PFSK-1 (cell line): ENCODE measurements around the gene GBF1.

Experiments
- FOXP2 ChIP-seq: optimal IDR thresholded peaks from 2 replicates; pipeline ENCODE3; 2011; ENCODE audit warnings: borderline replicate concordance, control low read depth, inconsistent platforms; ENCODE audit not compliant: insufficient read depth; ENCODE audit errors: extremely low read length, extremely low read depth
- POLR2AphosphoS5 ChIP-seq: IDR thresholded peaks from 2 replicates; pipeline ENCODE4 v1.6.1; 2012; ENCODE audit warnings: low read depth, mild to moderate bottlenecking, control low read depth, low read length, moderate library complexity
- SIN3A ChIP-seq: IDR thresholded peaks from 2 replicates; pipeline ENCODE4 v1.6.1; 2012; ENCODE audit warnings: mild to moderate bottlenecking, low read length, moderate library complexity, borderline replicate concordance; ENCODE audit not compliant: insufficient read depth
- TAF1 ChIP-seq: IDR thresholded peaks from 2 replicates; pipeline ENCODE4 v1.6.1; 2012; ENCODE audit warnings: low read length, control low read depth, borderline replicate concordance; ENCODE audit not compliant: insufficient read depth
- TF ChIP-seq, protein P1 (sequence below), 2 experiments: IDR thresholded peaks; 2 replicates each; pipeline versions ENCODE4 v1.6.1 to v1.8.0; 2011 to 2012; ENCODE audit warnings: low read depth in 2 of 2, low read length in 2 of 2, control low read depth in 1 of 2, inconsistent platforms in 1 of 2, mild to moderate bottlenecking in 1 of 2, moderate library complexity in 1 of 2; ENCODE audit not compliant: insufficient read depth in 1 of 2

The GBF1 gene

GRCh38 chr10:102247734-102248133 lies 2.4 kb downstream of the GBF1 start:
- TF ChIP-seq FOXP2 (no peak), SIN3A (no peak), TAF1 (no peak)

DNA sequence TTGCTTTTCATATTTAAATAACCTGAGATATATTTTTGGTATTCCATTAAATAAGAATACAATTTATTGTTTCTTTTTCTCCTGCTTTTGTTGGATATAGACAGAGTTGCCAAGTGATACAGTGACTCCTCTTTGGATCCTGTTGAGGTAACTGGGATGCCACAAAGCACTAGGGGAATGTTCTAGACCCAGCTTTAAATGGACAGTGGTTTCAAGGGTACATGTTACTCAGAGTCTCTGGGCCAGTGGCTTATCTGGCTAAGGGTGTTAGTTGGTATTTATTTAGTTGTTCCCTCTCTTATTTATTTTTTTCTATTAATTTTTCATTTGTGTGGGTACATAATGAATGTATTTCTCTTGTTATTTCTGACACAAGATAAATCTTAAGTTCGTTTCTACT lies 9.1 kb downstream of the GBF1 start:
- TF ChIP-seq SIN3A, result no peak
- no peak for TF ChIP-seq FOXP2
- TF ChIP-seq POLR2AphosphoS5, result no peak
- no peak for TF ChIP-seq TAF1
- TF ChIP-seq, protein P1, sequence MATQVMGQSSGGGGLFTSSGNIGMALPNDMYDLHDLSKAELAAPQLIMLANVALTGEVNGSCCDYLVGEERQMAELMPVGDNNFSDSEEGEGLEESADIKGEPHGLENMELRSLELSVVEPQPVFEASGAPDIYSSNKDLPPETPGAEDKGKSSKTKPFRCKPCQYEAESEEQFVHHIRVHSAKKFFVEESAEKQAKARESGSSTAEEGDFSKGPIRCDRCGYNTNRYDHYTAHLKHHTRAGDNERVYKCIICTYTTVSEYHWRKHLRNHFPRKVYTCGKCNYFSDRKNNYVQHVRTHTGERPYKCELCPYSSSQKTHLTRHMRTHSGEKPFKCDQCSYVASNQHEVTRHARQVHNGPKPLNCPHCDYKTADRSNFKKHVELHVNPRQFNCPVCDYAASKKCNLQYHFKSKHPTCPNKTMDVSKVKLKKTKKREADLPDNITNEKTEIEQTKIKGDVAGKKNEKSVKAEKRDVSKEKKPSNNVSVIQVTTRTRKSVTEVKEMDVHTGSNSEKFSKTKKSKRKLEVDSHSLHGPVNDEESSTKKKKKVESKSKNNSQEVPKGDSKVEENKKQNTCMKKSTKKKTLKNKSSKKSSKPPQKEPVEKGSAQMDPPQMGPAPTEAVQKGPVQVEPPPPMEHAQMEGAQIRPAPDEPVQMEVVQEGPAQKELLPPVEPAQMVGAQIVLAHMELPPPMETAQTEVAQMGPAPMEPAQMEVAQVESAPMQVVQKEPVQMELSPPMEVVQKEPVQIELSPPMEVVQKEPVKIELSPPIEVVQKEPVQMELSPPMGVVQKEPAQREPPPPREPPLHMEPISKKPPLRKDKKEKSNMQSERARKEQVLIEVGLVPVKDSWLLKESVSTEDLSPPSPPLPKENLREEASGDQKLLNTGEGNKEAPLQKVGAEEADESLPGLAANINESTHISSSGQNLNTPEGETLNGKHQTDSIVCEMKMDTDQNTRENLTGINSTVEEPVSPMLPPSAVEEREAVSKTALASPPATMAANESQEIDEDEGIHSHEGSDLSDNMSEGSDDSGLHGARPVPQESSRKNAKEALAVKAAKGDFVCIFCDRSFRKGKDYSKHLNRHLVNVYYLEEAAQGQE (IDR thresholded peaks at IDR 0.05; ENCODE audit: insufficient read depth in 1 of 2, low read depth in 2 of 2, low read length in 2 of 2), result no peak

DNA sequence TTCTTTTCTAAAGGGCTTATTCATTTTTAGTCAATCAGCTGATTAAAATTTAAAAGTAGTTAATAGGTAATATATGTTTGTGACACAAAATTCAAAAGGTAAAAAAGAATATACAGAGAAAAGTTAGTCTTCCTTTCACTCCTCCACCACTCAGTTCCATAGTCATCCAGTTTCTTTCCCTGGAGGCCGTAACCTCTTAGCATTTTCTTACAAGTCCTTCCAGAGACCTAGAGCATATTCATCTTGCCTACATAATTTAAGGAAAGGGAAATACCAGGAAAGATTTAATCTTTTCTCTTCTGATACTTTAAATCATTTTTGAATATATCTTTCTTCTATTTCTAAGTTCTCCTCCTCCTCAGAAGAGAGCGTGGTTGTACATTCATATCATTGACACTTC lies 10.1 kb downstream of the GBF1 start:
- TF ChIP-seq POLR2AphosphoS5, result no peak
- no peak for TF ChIP-seq FOXP2
- TF ChIP-seq TAF1, result no peak
- TF ChIP-seq, protein P1 (IDR thresholded peaks at IDR 0.05; ENCODE audit: insufficient read depth in 1 of 2, low read depth in 2 of 2, low read length in 2 of 2), result no peak
- TF ChIP-seq SIN3A, result no peak

DNA sequence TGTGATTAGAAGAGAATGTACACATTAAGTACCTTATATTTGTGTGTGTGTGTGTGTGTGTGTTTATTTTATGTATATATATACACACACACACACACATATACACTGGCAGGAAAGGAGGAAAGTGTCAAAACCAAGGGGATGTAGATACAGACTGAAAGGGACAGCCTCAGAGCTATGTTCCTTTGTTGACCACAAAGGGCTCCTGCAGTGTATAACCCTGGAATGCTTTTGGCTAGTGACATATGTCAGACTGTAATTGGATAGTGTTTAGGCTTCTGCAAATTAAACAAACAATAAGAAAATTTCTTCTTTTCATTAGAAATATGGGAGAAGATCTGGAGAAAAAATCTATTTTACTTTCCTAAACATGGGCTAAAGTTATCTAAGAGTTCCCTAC lies 15.9 kb downstream of the GBF1 start:
- TF ChIP-seq POLR2AphosphoS5 (no peak), FOXP2 (no peak), SIN3A (no peak), TAF1 (no peak)
- TF ChIP-seq, protein P1 (IDR thresholded peaks at IDR 0.05; ENCODE audit: insufficient read depth in 1 of 2, low read depth in 2 of 2, low read length in 2 of 2), result no peak

GRCh38 chr10:102261842-102262241 lies 16.5 kb downstream of the GBF1 start:
- no peak for TF ChIP-seq TAF1
- no peak for TF ChIP-seq FOXP2
- TF ChIP-seq SIN3A, result no peak
- TF ChIP-seq POLR2AphosphoS5, result no peak
- TF ChIP-seq, protein P1 (IDR thresholded peaks at IDR 0.05; ENCODE audit: insufficient read depth in 1 of 2, low read depth in 2 of 2, low read length in 2 of 2), result no peak
